ENCODE data around the gene FRYL. TPM values are rescaled to one million over a fixed set of nuclear protein-coding genes. Genes with fewer than 3 reads are reported as not detected.

Gene FRYL
- total and polyA plus RNA-seq, 2 experiments from 2014 or later = 15.7 to 82.3 TPM

GRCh38 chr4:48588230-48589097, 191.6 kb downstream of the FRYL start:
- Histone ChIP-seq H3K9me3 (ENCODE audit: low read depth) (no peaks in the 10 kb centered on the region), H3K27me3 (no peaks in the 10 kb centered on the region), H3K4me3 (no peak overlapping the region), H2AFZ (no peak overlapping the region), H3K4me1 (ENCODE audit: insufficient read depth) (no peaks in the 10 kb centered on the region), H3K4me2 (no peak overlapping the region), H3K27ac (no peak overlapping the region), H4K20me1 (ENCODE audit: insufficient read depth, poor library complexity, severe bottlenecking) (no peaks in the 10 kb centered on the region), H3K36me3 (replicated peaks; ENCODE audit: insufficient read depth, low read depth) (no peaks in the 10 kb centered on the region), H3K79me2 (no peaks in the 10 kb centered on the region), H3K9me2 (replicated peaks; ENCODE audit: insufficient read depth) (no peaks in the 10 kb centered on the region)
- no peak for DNase-seq (ENCODE audit: low spot score)
- TF ChIP-seq CTCF (IDR thresholded peaks at IDR 0.05; ENCODE audit: poor library complexity) (no peak), EZH2 (IDR thresholded peaks at IDR 0.05; ENCODE audit: borderline replicate concordance) (no peak), EZH2phosphoT487 (IDR thresholded peaks at IDR 0.05; ENCODE audit: low read depth, severe bottlenecking, unreplicated experiment) (no peak)
- 74% methylated on average over 3 of the region's 3 CpGs for whole genome bisulfite sequencing (ENCODE audit: low lambda C conversion rate, missing lambda C conversion rate)

- no peaks in the 10 kb centered on the region for H3K79me2 ChIP-seq
- no peak for DNase-seq (ENCODE audit: low spot score)
- no peaks in the 10 kb centered on the region for H3K9me2 ChIP-seq (replicated peaks; ENCODE audit: insufficient read depth)
- no peak overlapping the region for H2AFZ ChIP-seq
- TF ChIP-seq EZH2phosphoT487 (IDR thresholded peaks at IDR 0.05; ENCODE audit: low read depth, severe bottlenecking, unreplicated experiment) = no peak
- no peak for TF ChIP-seq EZH2 (IDR thresholded peaks at IDR 0.05; ENCODE audit: borderline replicate concordance)
- no peak for TF ChIP-seq CTCF (IDR thresholded peaks at IDR 0.05; ENCODE audit: poor library complexity)
- 93% methylated on average over 2 of the region's 2 CpGs for WGBS (ENCODE audit: low lambda C conversion rate, missing lambda C conversion rate)
- H3K27me3 ChIP-seq = no peaks in the 10 kb centered on the region
- no peaks in the 10 kb centered on the region for H3K36me3 ChIP-seq (replicated peaks; ENCODE audit: insufficient read depth, low read depth)
- no peak overlapping the region for H3K4me3 ChIP-seq
- no peaks in the 10 kb centered on the region for H3K4me1 ChIP-seq (ENCODE audit: insufficient read depth)
- H4K20me1 ChIP-seq (ENCODE audit: insufficient read depth, poor library complexity, severe bottlenecking) = no peaks in the 10 kb centered on the region
- H3K9me3 ChIP-seq (ENCODE audit: low read depth) = no peaks in the 10 kb centered on the region
- no peak overlapping the region for H3K27ac ChIP-seq
- no peak overlapping the region for H3K4me2 ChIP-seq
Measured at GRCh38 chr4:48585401-48585800, 194.7 kb downstream of the FRYL start.

- Histone ChIP-seq H3K9me2 (replicated peaks; ENCODE audit: insufficient read depth) (no peaks in the 10 kb centered on the region), H3K79me2 (no peaks in the 10 kb centered on the region), H3K27ac (no peak overlapping the region), H3K4me2 (no peak overlapping the region), H2AFZ (no peak overlapping the region), H4K20me1 (ENCODE audit: insufficient read depth, poor library complexity, severe bottlenecking) (no peaks in the 10 kb centered on the region), H3K9me3 (ENCODE audit: low read depth) (no peaks in the 10 kb centered on the region), H3K36me3 (replicated peaks; ENCODE audit: insufficient read depth, low read depth) (no peaks in the 10 kb centered on the region), H3K4me3 (no peak overlapping the region), H3K4me1 (ENCODE audit: insufficient read depth) (no peaks in the 10 kb centered on the region), H3K27me3 (no peaks in the 10 kb centered on the region)
- peak; percentile 78 for TF ChIP-seq CTCF (IDR thresholded peaks at IDR 0.05; ENCODE audit: poor library complexity)
- no peak for TF ChIP-seq EZH2phosphoT487 (IDR thresholded peaks at IDR 0.05; ENCODE audit: low read depth, severe bottlenecking, unreplicated experiment)
- WGBS (ENCODE audit: low lambda C conversion rate, missing lambda C conversion rate) = 20% methylated on average over 3 of the region's 3 CpGs
- peak; percentile 82 for DNase-seq (ENCODE audit: low spot score)
Measured at GRCh38 chr4:48578132-48578968, 201.7 kb downstream of the FRYL start.

Measured in hepatocyte (in vitro differentiated cells).